ENCODE data around the gene GABBR2.

GABBR2 gene

GRCh38 chr9:98573749-98574278, 134.9 kb downstream of the GABBR2 start:
- no peak overlapping the region for H3K4me3 ChIP-seq (ENCODE audit: low read depth, low read length)
- in situ Hi-C loops (cut with HindIII; ENCODE audit: low sequenced_read_pairs), result no loop called here
- DNase-seq (ENCODE audit: low read depth), result no peak
- TF ChIP-seq CTCF (IDR thresholded peaks at IDR 0.05; ENCODE audit: low read depth, low read length, missing control alignments), result no peak

- TF ChIP-seq CTCF (IDR thresholded peaks at IDR 0.05; ENCODE audit: low read depth, low read length, missing control alignments), result no peak
- DNase-seq (ENCODE audit: low read depth), result no peak
- no peak overlapping the region for H3K4me3 ChIP-seq (ENCODE audit: low read depth, low read length)
- in situ Hi-C loops (cut with HindIII; ENCODE audit: low sequenced_read_pairs), result no loop called here
Observed at GRCh38 chr9:98572796-98573195, 135.9 kb downstream of the GABBR2 start.

GRCh38 chr9:98572054-98572627, 136.6 kb downstream of the GABBR2 start:
- in situ Hi-C loops (cut with HindIII; ENCODE audit: low sequenced_read_pairs), result no loop called here
- H3K4me3 ChIP-seq (ENCODE audit: low read depth, low read length), result no peak overlapping the region
- no peak for DNase-seq (ENCODE audit: low read depth)
- TF ChIP-seq CTCF (IDR thresholded peaks at IDR 0.05; ENCODE audit: low read depth, low read length, missing control alignments), result no peak

GRCh38 chr9:98571643-98572042, 137.1 kb downstream of the GABBR2 start:
- no peak overlapping the region for H3K4me3 ChIP-seq (ENCODE audit: low read depth, low read length)
- no peak for DNase-seq (ENCODE audit: low read depth)
- in situ Hi-C loops (cut with HindIII; ENCODE audit: low sequenced_read_pairs), result no loop called here
- no peak for TF ChIP-seq CTCF (IDR thresholded peaks at IDR 0.05; ENCODE audit: low read depth, low read length, missing control alignments)

- no peak for TF ChIP-seq CTCF (IDR thresholded peaks at IDR 0.05; ENCODE audit: low read depth, low read length, missing control alignments)
- DNase-seq (ENCODE audit: low read depth), result no peak
Observed at GRCh38 chr9:98570663-98571440, 137.9 kb downstream of the GABBR2 start.

GRCh38 chr9:98570055-98570454, 138.7 kb downstream of the GABBR2 start:
- no peak overlapping the region for H3K4me3 ChIP-seq (ENCODE audit: low read depth, low read length)
- no peak for TF ChIP-seq CTCF (IDR thresholded peaks at IDR 0.05; ENCODE audit: low read depth, low read length, missing control alignments)
- DNase-seq (ENCODE audit: low read depth), result no peak
- in situ Hi-C loops (cut with HindIII; ENCODE audit: low sequenced_read_pairs), result no loop called here

More at GRCh38 chr9:98570663-98571440, 137.9 kb downstream of the GABBR2 start:
- no peak overlapping the region for H3K4me3 ChIP-seq (ENCODE audit: low read depth, low read length)
- in situ Hi-C loops (cut with HindIII; ENCODE audit: low sequenced_read_pairs), result no loop called here
